Heart left ventricle (tissue), 13 donors: ENCODE data around the gene HOXC11.

Experiments
- POLR2A ChIP-seq, 2 donors: fragments of 450-650 bp; IDR thresholded peaks; one replicate each; pipeline ENCODE4 v1.6.1; 2017; ENCODE audit warnings: antibody characterized with exemption in 2 of 2, mild to moderate bottlenecking in 2 of 2, moderate library complexity in 2 of 2
- TF ChIP-seq, protein P1 (sequence below), 12 donors: fragments of 200-600 bp; sonication (generic) in 4 of 12; IDR thresholded peaks; one replicate each; pipeline versions ENCODE4 v1.5.0 to v1.8.0; 2018 to 2022; ENCODE audit warnings: antibody characterized with exemption in 12 of 12, mild to moderate bottlenecking in 5 of 12
- donor health status: ischemic (EF 13 %, LVEDD 7.1; RV severe dilation, severe dysfunction).
- donor health status: DM: no; HTN: yes; CAD: no.
- donor health status: DM: no; HTN: no; CAD: no.
- donor health status: ischemic (EF 25% LVEDD 6.9; RV normal size, moderate dysfunction).
- donor health status: ischemic (EF 25% LVEDD 5.7; RV mildly dilated, moderate dysfunction).
- donor health status: ischemic (EF 35%, LVEDD 5.7; RV mildly dilated, moderate dysfunction).
- donor health status: nonischemic (EF 11% LVEDD 7.7; RV severe dilation, severe dysfunction).
- donor health status: DM: yes; HTN: yes; CAD: no.
- donor health status: PGD.
- donor health status: ischemic (EF 29% LVEDD 5.4; RV normal size, mild dysfunction).
- donor health status: nonischemic (EF 23%, LVEDD 6.1; RV moderate dilation, normal function).

DNA sequence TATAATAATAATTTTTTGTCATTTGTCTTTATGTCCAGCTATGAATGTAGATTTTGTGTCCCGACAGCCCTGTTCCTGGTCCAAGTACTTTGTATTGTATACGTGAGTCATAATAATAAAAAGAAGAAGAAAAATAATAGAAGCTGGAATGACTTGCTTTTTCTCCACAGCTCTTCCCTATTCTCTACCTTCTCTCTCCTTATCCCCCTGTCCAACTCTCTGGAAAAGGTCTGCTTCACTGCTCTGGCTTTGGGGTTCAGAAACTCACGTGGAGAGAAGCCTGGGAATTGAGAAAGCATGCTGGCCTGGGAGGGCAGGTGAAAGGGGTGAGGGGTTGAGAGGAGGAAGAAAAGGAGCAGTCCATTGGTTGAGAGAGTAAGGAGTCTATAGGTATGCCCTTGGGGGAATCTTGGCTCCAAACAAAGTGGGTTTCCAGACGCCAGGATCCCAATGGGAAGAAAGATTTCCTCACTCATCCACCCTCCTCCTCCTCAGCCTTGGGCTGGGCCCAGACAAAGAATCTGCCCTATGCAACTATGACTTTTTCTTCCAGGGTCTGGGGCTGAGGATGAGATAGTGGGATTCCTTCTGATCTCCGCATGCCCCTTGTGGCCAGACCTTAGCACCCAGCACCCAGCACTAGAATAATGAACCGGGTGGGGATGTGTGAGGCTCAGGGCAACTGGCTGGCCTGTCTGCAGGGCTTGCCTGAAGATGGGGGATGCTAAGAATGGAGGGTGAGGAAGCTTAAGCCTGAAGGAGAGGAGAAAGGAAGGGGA, 39.9 kb downstream of the HOXC11 start:
- TF ChIP-seq, protein P1, sequence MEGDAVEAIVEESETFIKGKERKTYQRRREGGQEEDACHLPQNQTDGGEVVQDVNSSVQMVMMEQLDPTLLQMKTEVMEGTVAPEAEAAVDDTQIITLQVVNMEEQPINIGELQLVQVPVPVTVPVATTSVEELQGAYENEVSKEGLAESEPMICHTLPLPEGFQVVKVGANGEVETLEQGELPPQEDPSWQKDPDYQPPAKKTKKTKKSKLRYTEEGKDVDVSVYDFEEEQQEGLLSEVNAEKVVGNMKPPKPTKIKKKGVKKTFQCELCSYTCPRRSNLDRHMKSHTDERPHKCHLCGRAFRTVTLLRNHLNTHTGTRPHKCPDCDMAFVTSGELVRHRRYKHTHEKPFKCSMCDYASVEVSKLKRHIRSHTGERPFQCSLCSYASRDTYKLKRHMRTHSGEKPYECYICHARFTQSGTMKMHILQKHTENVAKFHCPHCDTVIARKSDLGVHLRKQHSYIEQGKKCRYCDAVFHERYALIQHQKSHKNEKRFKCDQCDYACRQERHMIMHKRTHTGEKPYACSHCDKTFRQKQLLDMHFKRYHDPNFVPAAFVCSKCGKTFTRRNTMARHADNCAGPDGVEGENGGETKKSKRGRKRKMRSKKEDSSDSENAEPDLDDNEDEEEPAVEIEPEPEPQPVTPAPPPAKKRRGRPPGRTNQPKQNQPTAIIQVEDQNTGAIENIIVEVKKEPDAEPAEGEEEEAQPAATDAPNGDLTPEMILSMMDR (IDR thresholded peaks at IDR 0.05): no peak
- no peak for TF ChIP-seq POLR2A (IDR thresholded peaks at IDR 0.05)
